DND-41 (cell line): ENCODE data around the gene DCC.

Experiments
- EZH2 ChIP-seq: IDR thresholded peaks from 3 replicates; pipeline ENCODE4 v1.6.1; 2012; ENCODE audit warnings: borderline replicate concordance, low read depth, mild to moderate bottlenecking, moderate library complexity, low read length, inconsistent platforms; ENCODE audit not compliant: severe bottlenecking
- TF ChIP-seq, protein P1 (sequence below): IDR thresholded peaks from 2 replicates; pipeline ENCODE4 v1.5.1; 2012; ENCODE audit warnings: borderline replicate concordance, low read length, moderate library complexity, mild to moderate bottlenecking; ENCODE audit not compliant: poor library complexity, severe bottlenecking; ENCODE audit errors: extremely low read depth

GRCh38 chr18:53478155-53478554 lies 1138.2 kb downstream of the DCC start:
- TF ChIP-seq, protein P1, sequence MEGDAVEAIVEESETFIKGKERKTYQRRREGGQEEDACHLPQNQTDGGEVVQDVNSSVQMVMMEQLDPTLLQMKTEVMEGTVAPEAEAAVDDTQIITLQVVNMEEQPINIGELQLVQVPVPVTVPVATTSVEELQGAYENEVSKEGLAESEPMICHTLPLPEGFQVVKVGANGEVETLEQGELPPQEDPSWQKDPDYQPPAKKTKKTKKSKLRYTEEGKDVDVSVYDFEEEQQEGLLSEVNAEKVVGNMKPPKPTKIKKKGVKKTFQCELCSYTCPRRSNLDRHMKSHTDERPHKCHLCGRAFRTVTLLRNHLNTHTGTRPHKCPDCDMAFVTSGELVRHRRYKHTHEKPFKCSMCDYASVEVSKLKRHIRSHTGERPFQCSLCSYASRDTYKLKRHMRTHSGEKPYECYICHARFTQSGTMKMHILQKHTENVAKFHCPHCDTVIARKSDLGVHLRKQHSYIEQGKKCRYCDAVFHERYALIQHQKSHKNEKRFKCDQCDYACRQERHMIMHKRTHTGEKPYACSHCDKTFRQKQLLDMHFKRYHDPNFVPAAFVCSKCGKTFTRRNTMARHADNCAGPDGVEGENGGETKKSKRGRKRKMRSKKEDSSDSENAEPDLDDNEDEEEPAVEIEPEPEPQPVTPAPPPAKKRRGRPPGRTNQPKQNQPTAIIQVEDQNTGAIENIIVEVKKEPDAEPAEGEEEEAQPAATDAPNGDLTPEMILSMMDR, result no peak
- no peak for TF ChIP-seq EZH2
